H1 (cell line): Measurements from ENCODE around the gene FOXO1. TPM values are rescaled to one million over a fixed set of nuclear protein-coding genes. Genes with fewer than 3 reads are reported as not detected.

ENCODE experiments used
- CTBP2 ChIP-seq: IDR thresholded peaks from 2 replicates; pipeline ENCODE4 v1.7.0; 2011; ENCODE audit warnings: borderline replicate concordance, mild to moderate bottlenecking, moderate library complexity, mixed read lengths, low read length; ENCODE audit not compliant: insufficient read depth, insufficient read length
- TAF7 ChIP-seq: optimal IDR thresholded peaks from 2 replicates; pipeline ENCODE3; 2011; ENCODE audit warnings: low read depth, mild to moderate bottlenecking, inconsistent platforms, low read length, moderate library complexity, borderline replicate concordance
- polyA plus RNA-seq, 7 experiments: library from polyadenylated mRNA; depleted of rRNA in 3 of 7; stranded (reverse) in 5 of 7; unstranded in 2 of 7; fragments of >200 nt in 5 of 7; fragments of 200-250 nt in 2 of 7; gene quantifications; 1 replicate in 5 of 7; 2 replicates in 1 of 7; 4 replicates in 1 of 7; pipeline versions ENCODE4 v1.2.1 to v1.2.3, GENCODE V29; 2011 to 2013; ENCODE audit warnings: missing spikeins in 2 of 7, mixed read lengths in 2 of 7
- total RNA-seq: library from RNA; stranded (reverse); fragmentation: NEBNext Ultra II Directional; extraction: Animal tissue kit (Norgen Biotek cat#: 25700); gene quantifications from 2 replicates; pipeline ENCODE4 v1.2.1, GENCODE V29; 2021

Gene FOXO1
- total and polyA plus RNA-seq, 2 of the 8 experiments (the other 6 are each of a cell fraction or from before 2014, with no cell fraction given) = 35.3 to 56.9 TPM

GRCh38 chr13:40599747-40600146 is 66.7 kb downstream of the FOXO1 start (continued):
- TF ChIP-seq TAF7 (no peak), CTBP2 (no peak)
